OCI-M2 (cell line): Measurements from ENCODE around the gene RIF1.

ENCODE experiments used
- DNase-seq: peaks from one replicate; lab custom pipeline; 2025; ENCODE audit not compliant: unreplicated experiment; lab: John Stamatoyannopoulos, UW

The RIF1 gene

DNA sequence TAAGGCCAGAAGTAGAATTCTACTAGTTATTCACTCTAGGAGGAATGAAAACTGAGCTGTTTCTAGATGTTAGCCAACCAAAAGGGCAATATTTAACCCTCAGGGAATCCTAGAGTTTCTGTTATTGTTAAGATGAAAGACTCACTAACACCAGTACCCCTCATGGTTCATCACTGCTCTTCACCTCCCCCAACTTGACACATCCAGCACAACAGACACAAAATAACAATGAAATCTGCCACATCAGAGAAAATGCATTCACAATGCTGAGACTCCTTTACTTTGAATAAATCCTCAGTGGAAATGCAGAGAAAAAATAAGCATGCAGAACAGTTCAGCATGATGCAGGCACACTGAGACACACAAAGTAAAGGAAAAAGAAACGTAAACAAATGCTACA, 111.3 kb downstream of the RIF1 start:
- no peak for DNase-seq

DNA sequence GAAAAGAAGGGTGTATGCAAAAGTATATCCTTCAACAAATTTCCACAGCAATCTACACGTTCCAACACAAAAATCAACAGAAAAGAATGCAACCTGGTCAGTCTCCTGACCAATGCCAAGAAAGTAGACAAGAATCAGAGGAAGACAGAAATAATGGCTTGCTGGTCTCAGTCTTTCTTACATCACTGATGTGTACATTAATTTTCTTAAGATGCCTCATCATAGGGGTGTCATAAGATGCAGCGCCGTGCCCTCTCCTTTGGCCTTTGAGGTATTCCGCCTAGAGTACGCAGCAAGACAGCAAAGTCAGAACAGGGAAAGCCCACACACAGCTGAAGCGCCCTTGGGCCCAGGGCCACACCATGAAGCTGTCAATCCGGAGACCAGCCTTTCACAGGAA, 112.9 kb downstream of the RIF1 start:
- no peak for DNase-seq

DNA sequence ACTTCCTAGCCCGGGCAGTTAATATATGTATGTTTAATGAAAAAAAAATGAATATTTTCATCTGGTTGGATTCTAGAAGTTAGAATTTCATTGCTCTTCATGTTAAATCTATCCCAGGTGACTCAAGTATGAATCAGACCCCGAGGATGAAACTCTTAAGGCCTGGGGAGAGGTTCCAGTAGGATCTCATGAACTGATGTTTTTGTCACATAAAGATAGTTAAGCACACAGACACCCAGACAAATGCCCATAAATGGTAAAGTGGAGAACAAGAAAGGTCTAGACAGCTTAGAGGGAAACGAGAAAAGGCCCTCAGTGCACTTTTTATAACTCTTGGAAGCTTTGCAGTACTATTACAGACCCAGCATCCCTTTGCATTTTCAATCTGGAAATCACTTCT, 114.1 kb downstream of the RIF1 start:
- no peak for DNase-seq

- no peak for DNase-seq
These were observed 116.2 kb downstream of the RIF1 start for GRCh38 chr2:151525821-151526373.

DNA sequence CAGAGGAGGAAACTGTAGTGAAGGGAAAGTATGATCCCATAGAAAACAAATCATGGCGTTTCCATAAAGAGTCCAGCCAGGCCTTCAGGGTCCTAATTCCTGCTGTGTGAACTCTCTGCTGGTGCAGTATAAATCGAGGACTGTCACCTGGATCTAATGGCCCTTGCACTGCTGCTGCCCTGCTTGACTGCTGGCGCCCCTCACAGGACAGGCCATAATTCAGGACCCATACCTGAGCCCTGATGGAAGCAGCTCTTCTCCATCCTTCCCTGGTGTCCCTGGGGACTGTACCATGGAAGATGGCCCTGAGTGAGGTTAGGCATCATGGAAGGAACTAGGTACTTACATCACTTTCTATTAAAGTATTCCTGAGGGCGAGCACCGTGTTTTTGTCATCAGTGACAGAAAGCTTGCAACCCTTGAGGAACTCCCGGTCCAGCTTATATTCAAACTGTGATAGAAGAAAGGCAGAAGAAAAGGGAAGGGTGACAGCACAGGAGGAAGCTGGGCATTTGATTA, 116.9 kb downstream of the RIF1 start:
- DNase-seq, result no peak
